ENCODE measurements around the gene C2orf69.

DNA sequence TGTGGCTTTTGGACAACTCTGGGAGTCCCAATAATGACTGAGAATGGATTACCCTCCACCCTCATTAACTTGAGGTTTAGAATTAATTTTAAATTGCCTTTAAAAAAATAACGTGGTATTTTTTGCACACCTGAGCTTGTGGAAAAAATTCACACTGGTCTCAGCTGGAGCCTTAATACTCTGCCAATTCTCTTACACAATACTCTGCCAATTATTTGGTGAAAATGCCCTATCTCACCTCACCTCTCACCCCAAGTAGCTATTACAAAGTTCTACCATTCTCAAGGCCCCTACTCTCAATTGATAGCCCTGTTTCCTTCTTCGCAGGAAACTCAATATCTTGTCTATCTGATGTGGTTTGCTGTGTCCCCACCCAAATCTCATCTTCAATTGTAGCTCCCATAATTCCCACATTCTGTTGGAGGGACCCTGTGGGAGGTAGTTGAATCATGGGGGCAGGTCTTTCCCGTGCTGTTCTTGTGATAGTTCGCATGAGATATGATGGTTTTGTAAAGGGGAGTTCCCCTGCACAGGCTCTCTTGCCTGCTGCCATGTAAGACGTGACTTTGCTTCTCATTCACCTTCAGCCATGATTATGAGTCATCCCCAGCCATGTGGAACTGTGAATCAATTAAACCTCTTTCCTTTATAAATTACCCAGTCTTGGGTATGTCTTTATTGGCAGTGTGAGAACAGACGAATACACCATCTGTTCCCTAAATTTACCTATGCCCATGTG is 27.4 kb upstream of the C2orf69 start:
- TF ChIP-seq, protein P1, sequence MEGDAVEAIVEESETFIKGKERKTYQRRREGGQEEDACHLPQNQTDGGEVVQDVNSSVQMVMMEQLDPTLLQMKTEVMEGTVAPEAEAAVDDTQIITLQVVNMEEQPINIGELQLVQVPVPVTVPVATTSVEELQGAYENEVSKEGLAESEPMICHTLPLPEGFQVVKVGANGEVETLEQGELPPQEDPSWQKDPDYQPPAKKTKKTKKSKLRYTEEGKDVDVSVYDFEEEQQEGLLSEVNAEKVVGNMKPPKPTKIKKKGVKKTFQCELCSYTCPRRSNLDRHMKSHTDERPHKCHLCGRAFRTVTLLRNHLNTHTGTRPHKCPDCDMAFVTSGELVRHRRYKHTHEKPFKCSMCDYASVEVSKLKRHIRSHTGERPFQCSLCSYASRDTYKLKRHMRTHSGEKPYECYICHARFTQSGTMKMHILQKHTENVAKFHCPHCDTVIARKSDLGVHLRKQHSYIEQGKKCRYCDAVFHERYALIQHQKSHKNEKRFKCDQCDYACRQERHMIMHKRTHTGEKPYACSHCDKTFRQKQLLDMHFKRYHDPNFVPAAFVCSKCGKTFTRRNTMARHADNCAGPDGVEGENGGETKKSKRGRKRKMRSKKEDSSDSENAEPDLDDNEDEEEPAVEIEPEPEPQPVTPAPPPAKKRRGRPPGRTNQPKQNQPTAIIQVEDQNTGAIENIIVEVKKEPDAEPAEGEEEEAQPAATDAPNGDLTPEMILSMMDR (IDR thresholded peaks at IDR 0.05), result no peak
- TF ChIP-seq ZFX (IDR thresholded peaks at IDR 0.05; ENCODE audit: borderline replicate concordance), result no peak

Measured in 22Rv1 (cell line).